Measurements from ENCODE around the gene MUC5AC.

The MUC5AC gene

DNA sequence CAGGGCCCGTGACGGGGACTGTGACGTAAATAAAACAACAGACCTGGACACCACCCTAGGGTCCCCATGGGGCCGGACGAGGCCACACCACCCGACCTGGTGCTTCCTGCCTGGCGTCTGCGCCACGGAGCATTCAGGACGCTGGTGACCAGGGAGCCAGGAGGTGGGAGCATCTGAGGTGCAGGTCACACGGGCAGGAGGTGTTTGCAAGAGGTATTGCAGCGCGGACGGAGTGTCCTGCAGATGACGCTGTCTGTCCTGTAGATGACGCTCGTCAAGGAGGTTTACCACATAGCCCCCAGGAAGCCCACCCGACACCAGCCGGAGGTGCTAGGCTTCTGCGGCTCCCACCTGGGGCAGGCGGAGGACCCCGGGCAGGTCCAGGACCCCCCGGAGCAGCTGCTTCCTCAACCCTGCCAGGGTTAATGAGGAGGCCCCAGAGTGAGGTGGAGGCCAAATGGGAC lies 64.1 kb downstream of the MUC5AC start:
- Histone ChIP-seq H3K4me3 (ENCODE audit: control insufficient read depth in 1 of 7, extremely low read depth in 1 of 7, insufficient read depth in 4 of 7, low read depth in 2 of 7, low read length in 6 of 7) (no peak overlapping the region), H3K27ac (ENCODE audit: insufficient read depth in 1 of 2, low read depth in 1 of 2, low read length in 2 of 2, poor library complexity in 1 of 2, severe bottlenecking in 2 of 2) (no peak overlapping the region), H3K9me3 (ENCODE audit: control extremely low read depth in 1 of 5, control insufficient read depth in 4 of 5, insufficient read depth in 2 of 5, low read depth in 1 of 5, low read length in 4 of 5) (no peaks in the 10 kb centered on the region), H3K4me1 (ENCODE audit: control extremely low read depth in 1 of 4, control insufficient read depth in 4 of 4, insufficient read depth in 4 of 4, low read length in 3 of 4) (no peaks in the 10 kb centered on the region), H3K36me3 (ENCODE audit: control insufficient read depth in 4 of 4, insufficient read depth in 4 of 4, low read length in 3 of 4) (no peaks in the 10 kb centered on the region), H3K27me3 (replicated peaks in 2 of 5; ENCODE audit: control insufficient read depth in 4 of 5, insufficient read depth in 5 of 5, low read length in 4 of 5) (peaks cover 0 to 55% (median 0%) of the 10 kb centered on the region in 5 experiments)
- 86% methylated on average over 20 of the region's 23 CpGs for WGBS (ENCODE audit: insufficient coverage)
- POLR2A ChIA-PET = no interaction called here
- CTCF ChIA-PET = no interaction called here
- no peak for DNase-seq

DNA sequence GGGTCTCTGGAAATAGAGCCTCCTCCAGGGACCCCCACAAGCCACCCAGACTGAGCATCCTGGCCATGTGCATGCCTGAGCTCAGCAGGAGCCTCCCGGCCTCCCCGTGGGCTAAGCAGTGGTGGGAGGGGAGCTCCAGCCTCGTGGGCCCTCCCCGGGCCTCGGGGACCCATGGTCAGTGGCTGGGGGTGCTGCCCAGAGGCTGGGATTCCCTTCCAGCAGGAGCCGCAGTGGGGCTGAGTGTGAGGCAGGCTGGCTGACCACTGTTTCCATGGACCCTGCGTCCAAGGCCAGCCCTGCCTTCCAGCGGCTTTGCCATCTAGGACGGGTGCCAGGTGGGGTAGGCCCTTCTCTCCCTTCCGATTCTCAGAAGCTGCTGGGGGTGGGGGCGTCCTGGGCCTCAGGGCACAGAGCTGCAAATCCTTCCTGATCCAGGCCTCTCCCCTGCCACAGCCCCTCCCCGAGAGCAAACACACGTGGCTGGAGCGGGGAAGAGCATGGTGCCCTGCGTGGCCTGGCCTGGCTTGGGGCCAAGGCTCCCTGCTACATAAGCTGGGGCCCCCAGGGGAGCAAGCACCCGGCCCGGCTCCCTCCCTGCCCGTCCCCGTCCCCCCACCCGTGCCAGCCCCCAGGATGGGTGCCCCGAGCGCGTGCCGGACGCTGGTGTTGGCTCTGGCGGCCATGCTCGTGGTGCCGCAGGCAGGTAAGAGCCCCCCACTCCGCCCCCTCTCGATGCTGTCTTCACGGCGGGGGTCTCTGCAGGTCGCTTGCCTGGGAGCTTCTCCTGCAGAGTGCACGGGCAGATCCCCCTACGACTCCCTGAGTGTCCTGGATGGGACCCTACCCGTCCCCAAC lies 65.0 kb downstream of the MUC5AC start, which contains the start of gene MUC5B:
MUC5B (plus strand) TSS at position 576 of the 855 bp plus-strand sequence; CDS start at position 634, 58 bp downstream.
- peaks cover 0 to 53% (median 0%) of the 10 kb centered on the region in 5 experiments for H3K27me3 ChIP-seq (replicated peaks in 2 of 5; ENCODE audit: control insufficient read depth in 4 of 5, insufficient read depth in 5 of 5, low read length in 4 of 5)
- H3K4me3 ChIP-seq (ENCODE audit: control insufficient read depth in 1 of 7, extremely low read depth in 1 of 7, insufficient read depth in 4 of 7, low read depth in 2 of 7, low read length in 6 of 7) = no peak within 1 kb of the TSS
- no peak for DNase-seq
- H3K27ac ChIP-seq (ENCODE audit: insufficient read depth in 1 of 2, low read depth in 1 of 2, low read length in 2 of 2, poor library complexity in 1 of 2, severe bottlenecking in 2 of 2) = no peak within 1 kb of the TSS
- no peaks in the 10 kb centered on the region for H3K9me3 ChIP-seq (ENCODE audit: control extremely low read depth in 1 of 5, control insufficient read depth in 4 of 5, insufficient read depth in 2 of 5, low read depth in 1 of 5, low read length in 4 of 5)
- no peaks in the 10 kb centered on the region for H3K4me1 ChIP-seq (ENCODE audit: control extremely low read depth in 1 of 4, control insufficient read depth in 4 of 4, insufficient read depth in 4 of 4, low read length in 3 of 4)
- H3K36me3 ChIP-seq (ENCODE audit: control insufficient read depth in 4 of 4, insufficient read depth in 4 of 4, low read length in 3 of 4) = no peaks in the 10 kb centered on the region
- ChIA-PET CTCF (no interaction called here), POLR2A (no interaction called here)
- WGBS (ENCODE audit: insufficient coverage) = 81% methylated on average over 26 of the region's 36 CpGs

DNA sequence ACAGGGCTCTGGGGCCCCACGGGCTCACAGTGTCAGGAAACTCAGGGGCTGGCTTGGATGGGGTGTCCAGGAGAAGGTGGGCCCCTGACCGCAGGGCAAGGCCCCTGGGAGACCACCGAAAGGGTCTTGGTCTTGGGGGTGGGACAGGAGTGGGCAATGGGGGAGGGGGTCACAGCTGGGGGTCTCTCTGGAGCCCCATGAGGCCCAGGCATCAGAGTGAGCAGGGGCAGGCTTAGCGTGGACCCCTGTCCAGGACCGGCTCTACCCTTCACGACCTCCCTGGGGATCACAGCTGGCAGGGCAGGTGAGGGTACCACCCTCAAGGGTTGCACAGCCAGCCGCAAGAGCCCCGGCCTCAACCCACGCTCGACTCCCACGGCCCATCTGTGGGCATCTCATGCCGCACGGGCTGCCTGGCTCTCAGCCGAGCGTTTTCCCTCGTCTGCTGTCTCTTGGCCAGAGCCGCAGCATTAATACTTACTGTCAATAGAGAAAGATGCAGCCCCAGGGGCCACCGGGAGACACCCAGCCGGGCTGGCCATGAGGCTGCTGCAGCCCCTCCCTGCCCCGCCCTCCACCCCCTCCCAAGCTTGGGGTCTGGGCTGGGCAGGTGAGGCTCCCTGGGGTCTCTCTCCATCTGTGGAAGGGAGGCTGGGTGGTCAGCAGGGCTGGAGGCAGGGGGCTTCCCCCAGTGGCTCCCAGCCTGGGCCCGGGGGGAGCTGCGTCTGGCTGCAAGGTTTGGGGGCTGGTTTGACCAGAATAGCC lies 65.8 kb downstream of the MUC5AC start:
- no peaks in the 10 kb centered on the region for H3K36me3 ChIP-seq (ENCODE audit: control insufficient read depth in 4 of 4, insufficient read depth in 4 of 4, low read length in 3 of 4)
- no peaks in the 10 kb centered on the region for H3K4me1 ChIP-seq (ENCODE audit: control extremely low read depth in 1 of 4, control insufficient read depth in 4 of 4, insufficient read depth in 4 of 4, low read length in 3 of 4)
- DNase-seq = no peak
- H3K27ac ChIP-seq (ENCODE audit: insufficient read depth in 1 of 2, low read depth in 1 of 2, low read length in 2 of 2, poor library complexity in 1 of 2, severe bottlenecking in 2 of 2) = no peak overlapping the region
- H3K9me3 ChIP-seq (ENCODE audit: control extremely low read depth in 1 of 5, control insufficient read depth in 4 of 5, insufficient read depth in 2 of 5, low read depth in 1 of 5, low read length in 4 of 5) = no peaks in the 10 kb centered on the region
- ChIA-PET CTCF (no interaction called here), POLR2A (no interaction called here)
- WGBS (ENCODE audit: insufficient coverage) = 86% methylated on average over 17 of the region's 22 CpGs
- H3K4me3 ChIP-seq (ENCODE audit: control insufficient read depth in 1 of 7, extremely low read depth in 1 of 7, insufficient read depth in 4 of 7, low read depth in 2 of 7, low read length in 6 of 7) = no peak overlapping the region
- H3K27me3 ChIP-seq (replicated peaks in 2 of 5; ENCODE audit: control insufficient read depth in 4 of 5, insufficient read depth in 5 of 5, low read length in 4 of 5) = peaks cover 0 to 47% (median 0%) of the 10 kb centered on the region in 5 experiments

DNA sequence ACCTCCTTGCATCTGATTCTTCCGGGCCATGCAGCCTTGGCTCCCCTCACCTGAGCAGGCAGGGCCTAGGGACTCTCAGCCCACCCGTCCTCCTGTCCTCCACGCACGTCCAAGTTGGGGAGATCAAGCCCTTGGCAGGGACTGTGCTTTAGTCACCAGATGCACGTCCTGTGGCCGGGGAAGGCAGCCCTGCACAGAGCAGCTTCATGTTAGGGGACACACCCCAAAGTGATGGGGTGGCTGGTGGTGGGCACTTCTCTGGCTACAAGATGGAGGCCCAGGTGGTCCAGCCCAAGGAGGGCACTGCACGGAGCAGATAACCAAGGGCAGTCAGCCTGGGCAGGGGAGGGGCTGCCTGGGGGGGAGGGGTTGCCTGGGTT lies 66.3 kb downstream of the MUC5AC start:
- no peak overlapping the region for H3K4me3 ChIP-seq (ENCODE audit: control insufficient read depth in 1 of 7, extremely low read depth in 1 of 7, insufficient read depth in 4 of 7, low read depth in 2 of 7, low read length in 6 of 7)
- WGBS (ENCODE audit: insufficient coverage) = 63% methylated on average over 6 of the region's 7 CpGs
- H3K27ac ChIP-seq (ENCODE audit: insufficient read depth in 1 of 2, low read depth in 1 of 2, low read length in 2 of 2, poor library complexity in 1 of 2, severe bottlenecking in 2 of 2) = no peak overlapping the region

DNA sequence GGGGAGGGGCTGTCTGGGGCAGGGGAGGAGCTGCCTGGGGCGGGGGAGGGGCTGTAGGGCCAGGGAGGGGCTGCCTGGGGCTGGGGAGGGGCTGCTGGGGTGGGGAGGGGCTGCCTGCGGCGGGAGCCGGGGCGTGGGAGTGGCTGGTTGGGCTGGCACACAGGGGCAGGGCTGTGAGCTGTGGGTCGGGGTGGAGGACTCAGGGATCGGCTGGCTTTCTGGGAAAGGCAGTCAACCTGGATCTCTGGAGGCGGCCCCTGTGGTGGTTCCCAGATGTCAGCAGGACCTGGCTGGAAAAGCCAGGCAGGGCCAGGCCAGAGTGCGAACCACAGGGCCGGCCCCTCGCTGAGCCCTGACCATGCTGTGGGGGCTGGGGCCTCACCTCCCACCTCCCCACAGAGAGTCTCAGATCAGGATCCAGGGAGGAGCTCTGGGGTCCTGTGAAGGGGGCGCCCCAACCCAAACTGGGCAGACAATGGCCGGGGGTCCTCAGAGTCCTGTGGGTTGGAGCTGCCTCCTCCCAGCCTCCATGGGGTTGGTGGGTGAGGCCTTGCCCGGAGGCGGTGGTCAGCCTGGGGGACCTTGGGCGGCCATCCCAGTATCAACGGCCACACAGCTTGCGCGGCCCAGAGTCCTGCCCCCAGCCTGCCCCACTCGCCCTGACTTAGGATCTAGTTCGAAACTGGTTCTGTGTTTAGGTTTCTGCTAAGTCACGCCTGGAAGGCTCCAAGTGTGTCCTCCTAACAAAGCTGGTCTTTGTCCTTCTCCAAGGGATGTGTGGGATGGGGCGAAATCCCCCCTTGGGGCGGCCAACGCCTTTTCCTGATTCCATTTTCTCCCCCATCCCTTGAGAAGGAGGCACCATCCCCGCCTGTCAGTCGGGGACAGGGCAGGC lies 67.0 kb downstream of the MUC5AC start:
- WGBS (ENCODE audit: insufficient coverage) = 82% methylated on average over 17 of the region's 27 CpGs
- H3K27ac ChIP-seq (ENCODE audit: insufficient read depth in 1 of 2, low read depth in 1 of 2, low read length in 2 of 2, poor library complexity in 1 of 2, severe bottlenecking in 2 of 2) = no peak overlapping the region
- H3K27me3 ChIP-seq (replicated peaks in 2 of 5; ENCODE audit: control insufficient read depth in 4 of 5, insufficient read depth in 5 of 5, low read length in 4 of 5) = peaks cover 0 to 45% (median 0%) of the 10 kb centered on the region in 5 experiments

More for the DNA sequence above, 66.3 kb downstream of the MUC5AC start:
- H3K36me3 ChIP-seq (ENCODE audit: control insufficient read depth in 4 of 4, insufficient read depth in 4 of 4, low read length in 3 of 4) = no peaks in the 10 kb centered on the region
- ChIA-PET CTCF (no interaction called here), POLR2A (no interaction called here)
- no peak for DNase-seq
- H3K27me3 ChIP-seq (replicated peaks in 2 of 5; ENCODE audit: control insufficient read depth in 4 of 5, insufficient read depth in 5 of 5, low read length in 4 of 5) = peaks cover 0 to 45% (median 0%) of the 10 kb centered on the region in 5 experiments
- H3K9me3 ChIP-seq (ENCODE audit: control extremely low read depth in 1 of 5, control insufficient read depth in 4 of 5, insufficient read depth in 2 of 5, low read depth in 1 of 5, low read length in 4 of 5) = no peaks in the 10 kb centered on the region
- no peaks in the 10 kb centered on the region for H3K4me1 ChIP-seq (ENCODE audit: control extremely low read depth in 1 of 4, control insufficient read depth in 4 of 4, insufficient read depth in 4 of 4, low read length in 3 of 4)

DNA sequence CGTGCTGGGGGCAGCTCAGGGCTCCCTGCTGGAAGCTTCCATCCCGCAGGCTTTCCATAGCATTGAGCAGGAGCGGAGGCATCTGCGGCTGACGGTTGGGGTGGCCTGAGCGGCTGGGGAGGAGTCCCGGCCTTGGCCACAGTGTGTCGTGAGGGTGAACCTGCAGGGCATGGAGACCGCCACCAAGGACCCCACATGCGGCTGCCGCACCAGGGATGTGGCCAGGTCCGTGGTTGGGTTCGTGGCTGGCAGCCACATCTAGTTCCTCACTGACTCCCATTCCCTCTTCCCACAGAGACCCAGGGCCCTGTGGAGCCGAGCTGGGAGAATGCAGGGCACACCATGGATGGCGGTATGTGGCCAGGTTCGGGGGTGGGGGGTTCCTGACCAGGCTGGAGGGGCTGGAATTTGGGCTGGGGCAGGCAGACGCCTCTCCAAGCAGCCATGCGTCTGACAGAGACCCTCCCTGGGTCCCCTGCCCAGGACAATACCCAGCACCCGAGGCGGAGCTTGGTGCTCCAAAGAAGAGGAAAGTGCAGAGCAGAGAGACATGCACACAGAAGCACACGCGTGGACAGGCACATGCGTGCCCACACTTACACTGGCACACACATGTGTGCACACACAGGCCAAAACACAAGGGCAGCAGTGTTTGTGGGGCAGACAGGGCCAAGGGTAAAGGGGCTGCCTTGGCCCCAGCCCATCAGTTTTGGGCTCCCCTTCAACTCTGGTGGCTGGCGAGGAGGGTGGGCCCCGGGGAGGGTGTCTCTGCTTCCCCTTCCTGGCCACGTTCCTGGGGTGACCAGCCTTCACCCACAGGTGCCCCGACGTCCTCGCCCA lies 67.9 kb downstream of the MUC5AC start:
- POLR2A ChIA-PET = no interaction called here
- Histone ChIP-seq H3K27me3 (replicated peaks in 2 of 5; ENCODE audit: control insufficient read depth in 4 of 5, insufficient read depth in 5 of 5, low read length in 4 of 5) (peaks cover 0 to 39% (median 0%) of the 10 kb centered on the region in 5 experiments), H3K4me3 (ENCODE audit: control insufficient read depth in 1 of 7, extremely low read depth in 1 of 7, insufficient read depth in 4 of 7, low read depth in 2 of 7, low read length in 6 of 7) (no peak overlapping the region), H3K9me3 (ENCODE audit: control extremely low read depth in 1 of 5, control insufficient read depth in 4 of 5, insufficient read depth in 2 of 5, low read depth in 1 of 5, low read length in 4 of 5) (no peaks in the 10 kb centered on the region), H3K27ac (ENCODE audit: insufficient read depth in 1 of 2, low read depth in 1 of 2, low read length in 2 of 2, poor library complexity in 1 of 2, severe bottlenecking in 2 of 2) (no peak overlapping the region), H3K36me3 (ENCODE audit: control insufficient read depth in 4 of 4, insufficient read depth in 4 of 4, low read length in 3 of 4) (no peaks in the 10 kb centered on the region), H3K4me1 (ENCODE audit: control extremely low read depth in 1 of 4, control insufficient read depth in 4 of 4, insufficient read depth in 4 of 4, low read length in 3 of 4) (no peaks in the 10 kb centered on the region)
- DNase-seq = no peak
- WGBS (ENCODE audit: insufficient coverage) = 80% methylated on average over 28 of the region's 29 CpGs
- CTCF ChIA-PET = interaction anchor here (1.1 to 1.3 kb wide), 2 partner anchors 44 to 289 kb away, joined by 3 read pairs; no protein-coding TSS in a partner anchor

More for the DNA sequence above, 67.0 kb downstream of the MUC5AC start:
- ChIA-PET POLR2A (no interaction called here), CTCF (interaction anchor here (1.1 to 1.3 kb wide), 2 partner anchors 44 to 290 kb away, joined by 3 read pairs; no protein-coding TSS in a partner anchor)
- no peak for DNase-seq
- H3K36me3 ChIP-seq (ENCODE audit: control insufficient read depth in 4 of 4, insufficient read depth in 4 of 4, low read length in 3 of 4) = no peaks in the 10 kb centered on the region
- no peaks in the 10 kb centered on the region for H3K4me1 ChIP-seq (ENCODE audit: control extremely low read depth in 1 of 4, control insufficient read depth in 4 of 4, insufficient read depth in 4 of 4, low read length in 3 of 4)
- H3K9me3 ChIP-seq (ENCODE audit: control extremely low read depth in 1 of 5, control insufficient read depth in 4 of 5, insufficient read depth in 2 of 5, low read depth in 1 of 5, low read length in 4 of 5) = no peaks in the 10 kb centered on the region
- no peak overlapping the region for H3K4me3 ChIP-seq (ENCODE audit: control insufficient read depth in 1 of 7, extremely low read depth in 1 of 7, insufficient read depth in 4 of 7, low read depth in 2 of 7, low read length in 6 of 7)

All from common myeloid progenitor, CD34-positive (primary cell).